K562 (cell line): ENCODE data around the gene PILRA. TPM values are rescaled to one million over a fixed set of nuclear protein-coding genes. Genes with fewer than 3 reads are reported as not detected.

Experiments
- CHD7 ChIP-seq: fragments of 200-600 bp; sonication (generic); IDR thresholded peaks from one replicate; pipeline ENCODE4 v1.6.1; 2012; ENCODE audit warnings: mild to moderate bottlenecking, low read depth, low read length, inconsistent platforms
- CTCF ChIP-seq, 3 experiments: IDR thresholded peaks in 2 of 3; conservative IDR thresholded peaks in 1 of 3; 2 replicates each; pipeline ENCODE4 v1.5.1; 2011 to 2012; ENCODE audit warnings: low read length in 3 of 3, mild to moderate bottlenecking in 3 of 3, control low read depth in 2 of 3, improper control_type of control experiment in 1 of 3, inconsistent platforms in 1 of 3, low read depth in 1 of 3, mixed read lengths in 1 of 3, moderate library complexity in 1 of 3; ENCODE audit not compliant: insufficient read depth in 2 of 3
- LCOR ChIP-seq: sonication (generic); formaldehyde crosslinking; IDR thresholded peaks from 2 replicates; pipeline ENCODE4 v1.8.0; 2022; ENCODE audit warnings: mild to moderate bottlenecking, missing genetic modification reagents
- MYBL2 ChIP-seq, 2 experiments: fragments of 450-650 bp in 1 of 2; sonication (generic) in 1 of 2; formaldehyde crosslinking in 1 of 2; IDR thresholded peaks; 2 replicates each; pipeline versions ENCODE4 v1.6.1 to v1.8.1; 2017 to 2022; ENCODE audit warnings: borderline replicate concordance in 1 of 2, inconsistent platforms in 1 of 2, low read depth in 1 of 2, mild to moderate bottlenecking in 1 of 2, missing genetic modification reagents in 1 of 2, moderate library complexity in 1 of 2
- VEZF1 ChIP-seq: fragments of 200-800 bp; sonication (Bioruptor generic); IDR thresholded peaks from 2 replicates; pipeline ENCODE4 v1.6.1; 2017; ENCODE audit warnings: missing genetic modification characterization, missing compliant biosample characterization
- XRCC5 ChIP-seq: fragments of 200-400 bp; formaldehyde crosslinking; IDR thresholded peaks from 2 replicates; pipeline ENCODE4 v1.6.1; 2017; ENCODE audit warnings: low read depth, mild to moderate bottlenecking, low read length
- ZBTB2 ChIP-seq: fragments of 450-650 bp; IDR thresholded peaks from 2 replicates; pipeline ENCODE4 v1.6.1; 2016; ENCODE audit warnings: antibody characterized with exemption
- ZC3H4 ChIP-seq: sonication (generic); formaldehyde crosslinking; IDR thresholded peaks from 2 replicates; pipeline ENCODE4 v1.9.0; 2021; ENCODE audit warnings: missing genetic modification reagents, borderline replicate concordance
- polyA plus RNA-seq, 8 experiments: library from polyadenylated mRNA; depleted of rRNA in 4 of 8; stranded (reverse) in 5 of 8; unstranded in 3 of 8; fragments of >200 nt; fragmentation: Nextera tagmentation in 2 of 8; fragmentation: Illumina TruSeq in 1 of 8; extraction: Ambion mirVana in 2 of 8; extraction: Trizol in 1 of 8; gene quantifications; 2 replicates each; pipeline versions ENCODE4 v1.2.1 to v1.2.3, GENCODE V29; 2011 to 2014; ENCODE audit warnings: inconsistent platforms in 1 of 8, missing spikeins in 1 of 8
- total RNA-seq, 7 experiments: library from RNA; depleted of rRNA in 6 of 7; stranded (reverse); fragments of >200 nt in 6 of 7; fragmentation: Illumina TruSeq in 2 of 7; extraction: Trizol in 2 of 7; gene quantifications; 2 replicates each; pipeline versions ENCODE4 v1.2.1 to v1.2.3, GENCODE V29; 2011 to 2021; ENCODE audit warnings: low replicate concordance in 1 of 7

PILRA gene
- total and polyA plus RNA-seq, 9 of the 15 experiments (the other 6 are each of a cell fraction or from before 2014, with no cell fraction given): 0.13 to 1.8 (median 0.62) TPM

GRCh38 chr7:100428199-100428966 lies 55.1 kb downstream of the PILRA start, which contains the start of gene ZCWPW1 (continued):
- TF ChIP-seq CHD7: no peak
- peak; percentile 97 for TF ChIP-seq ZBTB2
- TF ChIP-seq MYBL2 (IDR thresholded peaks at IDR 0.05; ENCODE audit: low read depth): no peak; the same call in 1 of the 2 replicates
- no peak for TF ChIP-seq MYBL2 (CRISPR knock-in tag; IDR thresholded peaks at IDR 0.05; ENCODE audit: borderline replicate concordance)
- TF ChIP-seq VEZF1: no peak
- peak; percentile 50; the same call in 1 of the 2 replicates for TF ChIP-seq ZC3H4
- peak; percentile 96 for TF ChIP-seq LCOR (CRISPR knock-in tag)
- peak in 1 of 3 experiments; percentile 2; a peak in 2 of 6 replicates for TF ChIP-seq CTCF (IDR thresholded peaks at IDR 0.05 in 2 of 3, conservative IDR thresholded peaks at IDR 0.05 in 1 of 3; ENCODE audit: insufficient read depth in 2 of 3, low read depth in 1 of 3, low read length in 3 of 3)
- peak; percentile 55; the same call in 1 of the 2 replicates for TF ChIP-seq XRCC5
